Vagina (tissue), 2 donors: ENCODE measurements around the gene ANO6. TPM values are rescaled to one million over a fixed set of nuclear protein-coding genes. Genes with fewer than 3 reads are reported as not detected.

Source experiments
- DNase-seq, 2 donors: peaks; one replicate each; pipeline ENCODE4 v3.0.0-alpha.2; 2017; ENCODE audit errors: extremely low spot score in 2 of 2
- H3K27ac ChIP-seq: fragments of 200-600 bp; sonication (generic); one replicate; pipeline ENCODE4 v1.5.1; 2019
- H3K27me3 ChIP-seq: fragments of 200-600 bp; sonication (generic); one replicate; pipeline ENCODE4 v1.5.1; 2019
- H3K36me3 ChIP-seq, 2 donors: fragments of 200-600 bp; sonication (generic); one replicate each; pipeline ENCODE4 v1.5.1; 2017 to 2019
- H3K4me1 ChIP-seq: fragments of 200-600 bp; sonication (generic); one replicate; pipeline ENCODE4 v1.5.1; 2019
- H3K4me3 ChIP-seq, 2 donors: fragments of 200-600 bp; sonication (generic); 1 replicate in 1 of 2; 2 replicates in 1 of 2; pipeline ENCODE4 v1.5.1; 2016 to 2019
- H3K9me3 ChIP-seq: fragments of 200-600 bp; sonication (generic); one replicate; pipeline ENCODE4 v1.5.1; 2019
- POLR2A ChIP-seq, 2 donors: fragments of 450-650 bp; IDR thresholded peaks; one replicate each; pipeline ENCODE4 v1.6.1; 2017; ENCODE audit warnings: antibody characterized with exemption in 2 of 2, mild to moderate bottlenecking in 2 of 2, moderate library complexity in 2 of 2
- POLR2AphosphoS5 ChIP-seq, 2 donors: sonication (generic); formaldehyde crosslinking; IDR thresholded peaks; one replicate each; pipeline ENCODE4 v1.9.0; 2017; ENCODE audit warnings: antibody characterized with exemption in 2 of 2, mild to moderate bottlenecking in 2 of 2, low read depth in 1 of 2; ENCODE audit not compliant: insufficient read depth in 1 of 2
- intact Hi-C: fragments of 100-400 bp; cut with DNase I; formaldehyde crosslinking; loops from one replicate; pipeline ENCODE4 v1.15.1; 2023
- total RNA-seq: library from RNA; depleted of rRNA; stranded (reverse); fragments of >200 nt; gene quantifications from one replicate; pipeline ENCODE4 v1.2.3, GENCODE V29; 2016
- TF ChIP-seq, protein P1 (sequence below), 3 experiments: fragments of 450-650 bp in 2 of 3; fragments of 200-600 bp in 1 of 3; sonication (generic) in 1 of 3; IDR thresholded peaks; one replicate each; pipeline ENCODE4 v1.5.1; 2017 to 2019; ENCODE audit warnings: antibody characterized with exemption in 3 of 3, mild to moderate bottlenecking in 2 of 3, moderate library complexity in 2 of 3

ANO6 gene
- total RNA-seq, 1 donor from 2014 or later, result 48.4 TPM

DNA sequence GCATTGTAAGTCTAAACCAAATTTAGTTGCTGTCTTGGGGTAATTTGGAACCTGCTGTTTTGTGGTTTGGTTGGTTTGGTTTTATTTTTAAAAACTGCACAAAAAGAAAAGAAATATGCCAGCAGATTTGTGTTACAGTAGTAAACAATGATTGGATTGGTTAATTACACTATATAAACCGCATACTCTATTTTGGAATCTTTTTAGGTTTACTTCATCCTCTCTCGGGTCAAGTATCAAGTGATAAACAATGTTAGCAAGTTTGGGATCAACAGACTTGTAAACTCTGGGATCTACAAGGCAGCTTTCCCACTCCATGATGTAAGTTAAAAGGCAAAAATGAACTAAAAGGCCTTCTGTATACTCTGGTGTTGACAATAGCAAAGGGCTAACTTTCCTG lies 132.4 kb downstream of the ANO6 start:
- H3K9me3 ChIP-seq, result no peaks in the 10 kb centered on the region
- H3K27me3 ChIP-seq, result no peaks in the 10 kb centered on the region
- peaks cover 0 to 22% of the 10 kb centered on the region in 2 donors for H3K36me3 ChIP-seq
- no peak for DNase-seq
- no peak overlapping the region for H3K4me3 ChIP-seq
- peak overlapping the region; percentile 4 for H3K27ac ChIP-seq
- no peak for TF ChIP-seq POLR2A (IDR thresholded peaks at IDR 0.05)
- TF ChIP-seq, protein P1, sequence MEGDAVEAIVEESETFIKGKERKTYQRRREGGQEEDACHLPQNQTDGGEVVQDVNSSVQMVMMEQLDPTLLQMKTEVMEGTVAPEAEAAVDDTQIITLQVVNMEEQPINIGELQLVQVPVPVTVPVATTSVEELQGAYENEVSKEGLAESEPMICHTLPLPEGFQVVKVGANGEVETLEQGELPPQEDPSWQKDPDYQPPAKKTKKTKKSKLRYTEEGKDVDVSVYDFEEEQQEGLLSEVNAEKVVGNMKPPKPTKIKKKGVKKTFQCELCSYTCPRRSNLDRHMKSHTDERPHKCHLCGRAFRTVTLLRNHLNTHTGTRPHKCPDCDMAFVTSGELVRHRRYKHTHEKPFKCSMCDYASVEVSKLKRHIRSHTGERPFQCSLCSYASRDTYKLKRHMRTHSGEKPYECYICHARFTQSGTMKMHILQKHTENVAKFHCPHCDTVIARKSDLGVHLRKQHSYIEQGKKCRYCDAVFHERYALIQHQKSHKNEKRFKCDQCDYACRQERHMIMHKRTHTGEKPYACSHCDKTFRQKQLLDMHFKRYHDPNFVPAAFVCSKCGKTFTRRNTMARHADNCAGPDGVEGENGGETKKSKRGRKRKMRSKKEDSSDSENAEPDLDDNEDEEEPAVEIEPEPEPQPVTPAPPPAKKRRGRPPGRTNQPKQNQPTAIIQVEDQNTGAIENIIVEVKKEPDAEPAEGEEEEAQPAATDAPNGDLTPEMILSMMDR (IDR thresholded peaks at IDR 0.05), result no peak
- TF ChIP-seq POLR2AphosphoS5 (IDR thresholded peaks at IDR 0.05; ENCODE audit: insufficient read depth in 1 of 2, low read depth in 1 of 2), result no peak
- H3K4me1 ChIP-seq, result peaks cover 11% of the 10 kb centered on the region
- intact Hi-C loops, result no loop called here

DNA sequence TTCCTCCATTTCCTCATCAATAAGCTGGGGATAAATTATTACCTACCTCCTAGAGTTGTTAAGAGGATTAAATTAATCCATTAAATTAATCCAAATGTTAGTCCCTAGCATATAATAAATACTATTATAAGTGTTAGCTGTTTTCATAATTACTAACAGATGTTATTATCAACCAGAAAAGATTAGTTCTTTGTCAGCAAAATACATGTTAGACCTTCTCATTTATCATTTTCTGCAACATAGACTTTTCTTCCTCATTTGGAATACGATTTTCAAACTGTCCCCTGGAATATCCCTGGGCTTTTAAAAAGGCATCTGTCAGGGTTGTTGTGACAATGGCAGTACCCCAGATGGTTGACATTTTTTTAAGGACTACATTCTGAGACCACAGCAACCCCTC lies 133.1 kb downstream of the ANO6 start:
- Histone ChIP-seq H3K4me3 (no peak overlapping the region), H3K27ac (no peak overlapping the region), H3K9me3 (no peaks in the 10 kb centered on the region), H3K27me3 (no peaks in the 10 kb centered on the region), H3K4me1 (peaks cover 11% of the 10 kb centered on the region), H3K36me3 (peaks cover 0 to 22% of the 10 kb centered on the region in 2 donors)
- TF ChIP-seq POLR2A (IDR thresholded peaks at IDR 0.05) (no peak), POLR2AphosphoS5 (IDR thresholded peaks at IDR 0.05; ENCODE audit: insufficient read depth in 1 of 2, low read depth in 1 of 2) (no peak)
- TF ChIP-seq, protein P1 (IDR thresholded peaks at IDR 0.05), result no peak
- intact Hi-C loops, result no loop called here
- no peak for DNase-seq

DNA sequence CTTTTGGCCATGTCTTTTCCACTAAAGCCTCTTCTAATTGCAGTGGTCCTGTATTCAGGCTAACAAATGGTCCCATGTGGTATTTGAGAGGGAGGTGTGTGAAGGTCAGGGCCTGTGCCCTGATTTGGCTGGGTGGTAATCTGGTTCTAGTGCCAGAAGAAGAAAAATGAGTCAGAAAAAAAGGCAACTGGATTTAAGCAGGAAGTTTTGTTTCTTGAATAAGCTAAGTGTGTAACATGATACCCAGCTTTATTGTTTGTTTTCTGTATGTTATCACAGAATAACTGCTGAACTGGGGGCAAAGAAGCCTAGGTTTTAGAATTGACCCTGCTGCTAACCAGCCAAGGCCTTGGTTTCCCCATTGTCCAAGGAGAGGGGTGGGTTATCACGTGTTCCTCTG lies 134.0 kb downstream of the ANO6 start:
- Histone ChIP-seq H3K27me3 (no peaks in the 10 kb centered on the region), H3K4me1 (peaks cover 11% of the 10 kb centered on the region), H3K36me3 (peaks cover 0 to 22% of the 10 kb centered on the region in 2 donors), H3K9me3 (no peaks in the 10 kb centered on the region), H3K4me3 (no peak overlapping the region), H3K27ac (no peak overlapping the region)
- intact Hi-C loops, result no loop called here
- DNase-seq, result no peak
- TF ChIP-seq POLR2A (IDR thresholded peaks at IDR 0.05), result no peak
- no peak for TF ChIP-seq POLR2AphosphoS5 (IDR thresholded peaks at IDR 0.05; ENCODE audit: insufficient read depth in 1 of 2, low read depth in 1 of 2)
- TF ChIP-seq, protein P1 (IDR thresholded peaks at IDR 0.05), result no peak

DNA sequence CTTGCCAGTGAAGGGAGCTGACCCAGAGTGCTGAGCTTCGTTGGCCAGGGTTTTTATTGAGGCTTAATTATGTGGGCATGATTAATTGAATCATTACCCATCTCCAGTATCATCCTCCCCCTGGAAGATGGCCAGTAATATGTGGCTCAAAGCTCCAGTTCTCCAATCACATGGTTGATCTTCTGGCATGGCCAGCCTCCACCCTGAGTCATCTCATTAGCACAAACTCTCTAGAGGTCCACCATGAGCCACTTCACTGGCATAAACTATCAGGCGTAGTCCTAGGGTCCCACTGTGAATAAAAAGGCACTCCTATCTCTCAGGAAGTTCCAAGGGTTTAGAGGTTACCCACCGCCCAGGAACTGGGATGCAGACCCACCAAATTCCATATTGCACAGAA lies 135.0 kb downstream of the ANO6 start:
- intact Hi-C loops, result no loop called here
- no peaks in the 10 kb centered on the region for H3K9me3 ChIP-seq
- H3K27ac ChIP-seq, result no peak overlapping the region
- peaks cover 11% of the 10 kb centered on the region for H3K4me1 ChIP-seq
- no peak overlapping the region for H3K4me3 ChIP-seq
- no peak for DNase-seq
- H3K36me3 ChIP-seq, result peaks cover 0 to 22% of the 10 kb centered on the region in 2 donors
- no peaks in the 10 kb centered on the region for H3K27me3 ChIP-seq
- TF ChIP-seq POLR2A (IDR thresholded peaks at IDR 0.05) (no peak), POLR2AphosphoS5 (IDR thresholded peaks at IDR 0.05; ENCODE audit: insufficient read depth in 1 of 2, low read depth in 1 of 2) (no peak)

DNA sequence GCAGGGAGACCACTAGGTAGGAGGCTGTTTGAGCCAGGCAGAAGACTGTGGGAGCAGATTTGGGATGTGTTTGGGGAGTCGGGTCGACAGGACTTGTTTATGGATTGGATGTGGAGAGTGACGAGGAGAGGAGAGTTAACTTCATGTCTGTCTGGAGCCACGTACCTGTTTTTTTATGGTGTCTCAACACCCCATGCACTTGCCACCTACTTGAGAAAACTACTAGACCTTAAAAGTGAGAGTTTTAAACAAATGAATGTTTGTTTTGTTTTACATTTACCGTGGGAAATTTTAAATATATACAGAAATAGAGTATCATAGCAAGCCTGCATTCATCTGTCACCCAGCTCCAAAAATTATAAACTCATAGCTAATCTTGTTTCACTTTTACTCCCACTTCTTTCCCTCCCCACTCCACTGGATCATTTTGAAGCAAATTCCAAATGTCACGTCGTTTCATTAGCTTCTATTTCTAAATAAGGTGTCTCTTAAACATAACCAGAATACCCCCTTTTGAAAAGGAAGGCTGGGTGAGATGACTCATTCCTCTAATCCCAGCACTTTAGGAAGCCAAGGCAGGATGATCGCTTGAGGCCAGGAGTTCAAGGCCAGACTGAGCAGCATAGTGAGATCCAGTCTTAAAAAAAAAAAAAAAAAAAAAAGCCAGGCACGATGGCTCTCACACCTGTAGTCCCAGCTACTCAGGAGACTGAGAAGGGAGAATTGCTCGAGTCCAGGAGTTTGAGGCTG lies 136.2 kb downstream of the ANO6 start:
- TF ChIP-seq, protein P1 (IDR thresholded peaks at IDR 0.05), result no peak
- TF ChIP-seq POLR2A (IDR thresholded peaks at IDR 0.05), result no peak
- TF ChIP-seq POLR2AphosphoS5 (IDR thresholded peaks at IDR 0.05; ENCODE audit: insufficient read depth in 1 of 2, low read depth in 1 of 2), result no peak
- no peaks in the 10 kb centered on the region for H3K9me3 ChIP-seq
- H3K4me1 ChIP-seq, result peaks cover 11% of the 10 kb centered on the region
- DNase-seq, result no peak
- H3K36me3 ChIP-seq, result peaks cover 0 to 22% of the 10 kb centered on the region in 2 donors
- H3K27me3 ChIP-seq, result no peaks in the 10 kb centered on the region
- no peak overlapping the region for H3K27ac ChIP-seq
- no peak overlapping the region for H3K4me3 ChIP-seq
- intact Hi-C loops, result no loop called here
